SK-N-SH (cell line): ENCODE data around the gene SH3D19.

Experiments
- CTCF ChIP-seq: fragments of 200-600 bp; sonication (generic); IDR thresholded peaks from 2 replicates; pipeline ENCODE4 v1.6.1; 2017; ENCODE audit warnings: antibody characterized with exemption, mild to moderate bottlenecking, moderate library complexity
- EZH2phosphoT487 ChIP-seq: fragments of 200-600 bp; sonication (generic); IDR thresholded peaks from 2 replicates; pipeline ENCODE4 v1.6.1; 2017; ENCODE audit warnings: low read depth, mixed run types, mild to moderate bottlenecking, antibody characterized with exemption, moderate library complexity, borderline replicate concordance
- FOXJ3 ChIP-seq: sonication (generic); formaldehyde crosslinking; IDR thresholded peaks from 2 replicates; pipeline ENCODE4 v1.5.1; 2020; ENCODE audit warnings: mild to moderate bottlenecking, missing genetic modification reagents
- POLR2AphosphoS5 ChIP-seq: IDR thresholded peaks from 2 replicates; pipeline ENCODE4 v1.6.1; 2012; ENCODE audit warnings: low read depth, low read length
- RAD21 ChIP-seq: IDR thresholded peaks from 2 replicates; pipeline ENCODE4 v1.6.1; 2012; ENCODE audit warnings: mild to moderate bottlenecking, low read length
- RCOR1 ChIP-seq: fragments of 150-350 bp; IDR thresholded peaks from 2 replicates; pipeline ENCODE4 v1.6.1; 2017; ENCODE audit warnings: antibody characterized with exemption, low read length
- REST ChIP-seq: IDR thresholded peaks from 2 replicates; pipeline ENCODE4 v1.6.1; 2012; ENCODE audit warnings: mild to moderate bottlenecking, low read depth, low read length, moderate library complexity
- TEAD4 ChIP-seq: IDR thresholded peaks from 2 replicates; pipeline ENCODE4 v1.4.0; 2012; ENCODE audit warnings: mild to moderate bottlenecking, borderline replicate concordance; ENCODE audit not compliant: insufficient read depth
- USF2 ChIP-seq: fragments of 150-350 bp; IDR thresholded peaks from 2 replicates; pipeline ENCODE4 v1.6.1; 2017; ENCODE audit warnings: antibody characterized with exemption, low read length, low read depth, borderline replicate concordance
- ZBTB33 ChIP-seq: IDR thresholded peaks from 2 replicates; pipeline ENCODE4 v1.4.0; 2012; ENCODE audit warnings: low read depth, borderline replicate concordance

GRCh38 chr4:151362404-151363164 lies 37.2 kb upstream of the SH3D19 start:
- no peak for TF ChIP-seq EZH2phosphoT487
- TF ChIP-seq REST = no peak
- no peak for TF ChIP-seq TEAD4
- TF ChIP-seq CTCF = peak; percentile 99
- TF ChIP-seq FOXJ3 (CRISPR knock-in tag) = no peak
- no peak for TF ChIP-seq POLR2AphosphoS5
- 0 out of 2 replicates have a peak, but pooled peaks have one; percentile 26 for TF ChIP-seq RCOR1
- TF ChIP-seq RAD21 = peak; percentile 100
- TF ChIP-seq ZBTB33 = no peak
- TF ChIP-seq USF2 = no peak
